Activated T-cell treated with anti-CD3 and anti-CD28 coated beads, Interleukin-2, amount 50 U/mL, for 72 hours (primary cell): Measurements from ENCODE around the gene CSF1. TPM values are rescaled to one million over a fixed set of nuclear protein-coding genes. Genes with fewer than 3 reads are reported as not detected.

Experiments
- ATAC-seq, 2 donors: fragments of 150-1000 bp; cut with Tn5 transposase; replicated peaks in 1 of 2; 2 replicates each; pipeline ENCODE4 v1.10.0; 2021; ENCODE audit warnings: moderate library complexity in 2 of 2, mild to moderate bottlenecking in 1 of 2
- DNase-seq, 2 donors: peaks; one replicate each; pipeline ENCODE4 v3.0.0; 2021 to 2022; ENCODE audit warnings: mixed read lengths in 1 of 2
- H3K27ac Mint-ChIP-seq: one replicate; pipeline ENCODE4 v1.8.0; 2022; ENCODE audit warnings: mild to moderate bottlenecking, moderate library complexity, mixed read lengths
- H3K27me3 Mint-ChIP-seq: one replicate; pipeline ENCODE4 v1.8.0; 2022; ENCODE audit warnings: low read depth, mixed read lengths
- H3K36me3 Mint-ChIP-seq, 2 donors: one replicate each; pipeline ENCODE4 v1.8.0; 2022; ENCODE audit warnings: mixed read lengths in 2 of 2, mild to moderate bottlenecking in 1 of 2; ENCODE audit not compliant: insufficient read depth in 2 of 2
- H3K4me1 Mint-ChIP-seq: one replicate; pipeline ENCODE4 v1.8.0; 2022; ENCODE audit warnings: low read depth, mixed read lengths
- H3K4me3 Mint-ChIP-seq, 2 donors: one replicate each; pipeline ENCODE4 v1.8.0; 2022; ENCODE audit warnings: mild to moderate bottlenecking in 2 of 2, mixed read lengths in 2 of 2, moderate library complexity in 2 of 2
- H3K9me3 Mint-ChIP-seq, 2 donors: one replicate each; pipeline ENCODE4 v1.8.0; 2022; ENCODE audit warnings: mixed read lengths in 2 of 2
- total RNA-seq, 2 donors: library from RNA; stranded (reverse); gene quantifications; one replicate each; pipeline ENCODE4 v1.2.3, GENCODE V29; 2022

The CSF1 gene
- total RNA-seq, 2 donors from 2014 or later, result 46.3 to 83.0 TPM

DNA sequence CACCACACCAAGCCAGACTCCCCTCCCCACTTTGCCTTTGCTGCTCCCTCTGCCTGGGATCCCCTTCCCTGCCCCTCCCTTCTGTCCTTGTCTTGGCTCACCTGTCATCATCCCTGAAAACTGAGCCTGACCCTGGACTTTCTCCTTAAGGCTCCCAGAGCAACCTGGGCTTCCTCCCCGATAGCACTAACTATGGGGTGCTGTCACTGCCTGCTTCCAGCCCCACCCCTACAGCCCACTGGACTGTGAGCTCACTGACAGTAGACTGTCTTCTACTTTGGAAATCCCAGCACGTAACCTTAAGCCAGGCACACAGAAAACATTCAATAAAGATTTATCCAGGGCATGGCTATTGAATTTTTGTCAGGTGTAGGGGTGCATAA, 9.5 kb upstream of the CSF1 start:
- H3K4me1 Mint-ChIP-seq, result peaks cover 26% of the 10 kb centered on the region
- no peaks in the 10 kb centered on the region for H3K27me3 Mint-ChIP-seq
- DNase-seq (no peak), ATAC-seq (no peak)
- no peak overlapping the region for H3K4me3 Mint-ChIP-seq
- peaks cover 0 to 2% of the 10 kb centered on the region in 2 donors for H3K9me3 Mint-ChIP-seq
- H3K27ac Mint-ChIP-seq, result no peak overlapping the region
- no peaks in the 10 kb centered on the region for H3K36me3 Mint-ChIP-seq

DNA sequence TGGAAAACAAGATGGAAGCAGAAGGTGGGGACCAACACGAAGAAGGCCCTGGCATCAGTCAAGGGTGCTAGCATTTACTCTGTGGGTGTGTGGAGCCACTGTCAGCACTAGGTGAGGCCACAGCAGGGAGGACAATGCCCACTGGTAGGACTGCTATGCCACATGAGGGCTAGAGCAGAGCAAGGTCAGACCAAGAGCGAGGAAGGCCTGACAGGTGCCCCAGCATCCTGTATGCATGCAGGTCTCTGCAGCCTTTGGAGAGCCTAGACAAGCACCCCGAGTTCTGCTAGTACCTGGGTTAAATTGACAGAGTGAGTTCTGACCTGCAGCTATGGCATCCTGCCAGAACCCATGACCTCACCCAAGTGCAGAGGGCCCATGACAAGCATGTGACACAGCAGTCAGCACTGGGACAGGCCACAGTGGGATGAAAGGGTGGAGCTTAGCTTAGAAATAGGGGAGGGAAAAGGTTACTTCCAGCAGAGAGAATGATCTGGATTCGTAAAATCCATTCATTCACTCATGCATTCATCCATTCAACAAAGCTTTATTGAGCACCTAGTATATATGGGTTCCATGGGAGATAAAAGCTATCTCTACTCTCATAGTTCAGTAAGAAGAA, 9.0 kb upstream of the CSF1 start:
- DNase-seq, result peak; percentile 48 to 66
- peak; percentile 19 to 38 for ATAC-seq
- no peaks in the 10 kb centered on the region for H3K36me3 Mint-ChIP-seq
- no peaks in the 10 kb centered on the region for H3K27me3 Mint-ChIP-seq
- no peak overlapping the region for H3K4me3 Mint-ChIP-seq
- peaks cover 0 to 2% of the 10 kb centered on the region in 2 donors for H3K9me3 Mint-ChIP-seq
- H3K4me1 Mint-ChIP-seq, result peaks cover 31% of the 10 kb centered on the region
- H3K27ac Mint-ChIP-seq, result no peak overlapping the region

DNA sequence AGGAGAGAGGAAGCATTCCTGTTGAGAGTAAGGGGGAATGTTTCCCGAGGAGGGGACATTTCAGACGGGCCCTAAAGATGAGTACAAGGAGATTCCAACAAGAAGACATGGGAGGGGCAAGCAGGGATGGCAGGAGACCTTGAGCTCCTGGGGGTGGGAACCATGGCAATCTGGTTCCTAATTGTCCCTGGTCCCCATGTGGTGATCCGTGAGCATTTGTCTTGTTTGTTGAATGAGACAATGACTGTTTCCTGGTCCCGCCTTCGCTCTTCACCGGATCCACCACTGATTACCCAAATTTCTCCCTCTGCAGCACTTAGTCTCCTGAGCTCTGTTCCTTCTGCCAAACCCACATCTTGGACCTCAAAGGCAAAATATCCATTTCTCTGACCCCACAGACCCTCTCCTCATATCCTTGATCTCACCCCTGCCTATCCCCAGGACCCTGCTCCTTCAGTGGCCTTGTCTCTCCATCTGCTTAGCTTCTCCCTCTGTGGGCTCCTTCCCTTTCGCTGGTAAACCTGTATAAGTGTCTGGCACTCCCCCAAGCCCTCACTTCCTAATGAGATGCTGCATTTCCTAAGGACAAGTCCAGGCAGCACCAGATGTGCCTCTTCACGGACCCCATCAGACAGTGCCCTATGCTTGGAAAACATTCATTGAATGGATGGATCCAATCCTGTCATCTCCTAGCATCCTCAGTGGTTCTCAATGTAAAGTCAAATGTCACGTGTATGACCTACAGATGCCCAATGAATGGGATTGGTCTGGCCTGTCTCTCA, 8.3 kb upstream of the CSF1 start:
- Mint-ChIP-seq H3K4me1 (peaks cover 37% of the 10 kb centered on the region), H3K9me3 (peaks cover 0 to 2% of the 10 kb centered on the region in 2 donors), H3K27me3 (no peaks in the 10 kb centered on the region), H3K36me3 (no peaks in the 10 kb centered on the region), H3K27ac (no peak overlapping the region), H3K4me3 (no peak overlapping the region)
- ATAC-seq (no peak), DNase-seq (no peak)

DNA sequence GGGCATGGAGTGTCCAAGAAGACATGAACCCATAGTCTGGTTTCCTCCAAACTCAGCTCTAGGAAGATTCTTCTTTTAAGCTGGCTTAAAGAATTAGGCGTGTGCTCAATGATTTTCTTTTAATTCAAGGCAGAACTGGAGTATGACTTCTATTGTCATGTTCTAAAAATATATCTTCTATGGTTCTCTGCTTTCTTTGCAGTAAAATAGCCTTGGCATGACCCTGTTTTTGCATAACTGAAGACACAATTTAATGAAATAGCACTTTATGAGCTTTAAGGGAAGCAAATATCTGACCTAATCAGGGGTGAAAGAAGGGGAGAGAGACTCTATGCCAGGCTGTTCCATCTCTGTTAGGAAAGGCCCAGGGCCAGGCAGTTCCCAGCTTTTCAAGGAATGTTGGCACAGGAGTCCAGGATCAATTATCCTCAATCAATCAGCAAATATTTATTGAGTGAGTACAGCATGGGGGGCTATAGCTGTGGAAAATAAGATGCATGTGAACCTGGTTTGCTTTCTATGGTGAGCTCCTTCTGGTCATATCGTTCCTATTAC, 7.2 kb upstream of the CSF1 start:
- ATAC-seq (no peak), DNase-seq (no peak)
- Mint-ChIP-seq H3K9me3 (peaks cover 0 to 2% of the 10 kb centered on the region in 2 donors), H3K36me3 (no peaks in the 10 kb centered on the region), H3K4me3 (no peak overlapping the region), H3K27ac (no peak overlapping the region), H3K27me3 (no peaks in the 10 kb centered on the region), H3K4me1 (peaks cover 45% of the 10 kb centered on the region)

DNA sequence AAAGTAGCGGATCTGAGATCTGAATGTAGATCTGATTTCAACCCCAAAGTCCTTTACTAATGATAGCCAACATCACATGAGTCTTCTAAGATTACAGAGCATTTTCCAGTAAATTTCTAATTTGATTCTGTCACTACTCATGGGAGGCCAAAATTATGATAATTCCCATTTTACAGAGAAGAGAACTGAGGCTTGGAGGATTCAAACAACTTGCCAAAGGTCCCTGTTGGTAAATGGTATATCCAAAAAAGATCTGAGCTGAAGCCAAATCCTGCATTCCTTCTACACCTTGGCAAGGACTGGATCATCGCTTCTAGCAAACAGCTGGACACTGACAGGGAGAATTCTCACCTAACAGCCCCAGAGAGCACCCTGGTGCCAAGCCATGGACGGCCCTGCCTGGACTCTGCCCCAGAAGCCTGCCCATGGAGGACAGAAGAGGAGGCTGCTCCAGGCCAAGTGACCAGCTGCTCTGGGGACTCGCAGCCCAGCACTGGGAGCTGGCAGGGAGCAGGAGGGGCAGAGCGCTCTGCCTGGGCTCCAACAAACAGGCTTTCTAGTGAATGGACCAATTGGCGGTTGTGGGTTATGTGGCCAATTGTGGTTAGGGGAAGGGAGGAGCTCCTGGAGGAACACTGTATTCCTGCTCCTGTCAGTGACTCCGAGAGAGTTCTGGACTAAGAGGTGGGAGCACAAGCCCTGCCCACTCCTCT, 6.4 kb upstream of the CSF1 start:
- H3K27ac Mint-ChIP-seq, result peak overlapping the region; percentile 17
- ATAC-seq, result no peak
- DNase-seq, result no peak
- no peaks in the 10 kb centered on the region for H3K27me3 Mint-ChIP-seq
- peaks cover 53% of the 10 kb centered on the region for H3K4me1 Mint-ChIP-seq
- H3K4me3 Mint-ChIP-seq, result no peak overlapping the region
- no peaks in the 10 kb centered on the region for H3K36me3 Mint-ChIP-seq
- H3K9me3 Mint-ChIP-seq, result peaks cover 0 to 2% of the 10 kb centered on the region in 2 donors

DNA sequence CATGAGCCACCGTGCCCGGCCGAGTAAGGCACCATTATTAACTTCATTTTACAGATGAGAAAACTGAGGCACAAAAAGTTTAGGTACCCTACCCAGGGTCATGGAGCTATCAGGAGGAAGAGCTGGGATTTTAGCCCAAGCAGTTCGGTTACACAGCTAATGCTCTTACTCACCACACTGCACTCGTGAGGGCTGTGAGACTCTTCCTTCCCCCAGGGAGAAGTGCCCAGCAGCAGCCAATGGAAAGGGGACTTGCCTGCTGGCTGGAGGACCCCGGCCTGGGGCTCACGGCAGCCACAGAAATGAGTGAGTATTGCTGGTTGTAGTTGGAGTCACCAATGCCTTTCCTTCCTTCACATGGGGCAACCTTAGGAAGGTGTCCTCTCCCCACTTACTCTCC, 5.2 kb upstream of the CSF1 start:
- Mint-ChIP-seq H3K27ac (peak overlapping the region; percentile 92), H3K9me3 (peaks cover 0 to 2% of the 10 kb centered on the region in 2 donors), H3K4me3 (peak overlapping the region; percentile 58 to 75), H3K4me1 (peaks cover 64% of the 10 kb centered on the region), H3K27me3 (no peaks in the 10 kb centered on the region), H3K36me3 (peaks cover 0 to 2% of the 10 kb centered on the region in 2 donors)
- no peak for DNase-seq
- no peak for ATAC-seq

DNA sequence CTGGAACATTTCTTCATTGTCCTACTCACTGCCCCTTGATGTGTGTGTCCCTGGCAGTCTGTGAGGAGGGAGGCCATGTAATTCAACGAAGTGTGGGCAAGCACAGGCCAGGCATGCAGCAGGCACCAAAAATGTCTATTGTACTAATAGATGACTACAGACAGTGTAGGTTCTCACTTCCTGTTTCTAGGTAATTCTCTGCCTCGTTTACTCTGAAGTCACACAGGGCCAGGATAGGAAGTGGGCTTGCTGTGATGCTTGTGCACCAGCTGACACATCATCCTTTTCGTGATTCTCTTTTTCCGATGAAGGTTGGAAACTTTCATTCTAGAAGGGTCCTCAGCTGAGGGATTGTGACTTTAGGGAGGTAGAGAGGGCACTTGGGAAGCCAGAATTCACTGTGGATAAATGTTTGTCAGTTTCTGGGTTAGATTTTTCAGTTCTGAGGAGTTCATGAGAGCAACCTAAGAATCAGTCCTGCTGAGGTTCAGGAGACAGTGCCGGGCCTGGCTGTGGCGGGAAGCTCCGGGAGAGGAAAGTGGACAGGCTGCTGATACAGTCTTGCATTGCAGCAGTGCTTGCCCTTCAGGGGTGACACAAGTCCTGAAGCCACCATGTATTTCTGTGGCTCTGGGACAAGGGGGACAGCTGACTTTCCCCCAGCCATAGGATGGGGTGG, 4.3 kb upstream of the CSF1 start:
- H3K9me3 Mint-ChIP-seq, result peaks cover 0 to 2% of the 10 kb centered on the region in 2 donors
- H3K27me3 Mint-ChIP-seq, result no peaks in the 10 kb centered on the region
- DNase-seq (peak; percentile 65 to 69), ATAC-seq (peak; percentile 90 to 92)
- H3K36me3 Mint-ChIP-seq, result peaks cover under 1 to 2% of the 10 kb centered on the region in 2 donors
- H3K4me3 Mint-ChIP-seq, result peak overlapping the region; percentile 58 to 75
- H3K27ac Mint-ChIP-seq, result peak overlapping the region; percentile 92
- H3K4me1 Mint-ChIP-seq, result peaks cover 61% of the 10 kb centered on the region

DNA sequence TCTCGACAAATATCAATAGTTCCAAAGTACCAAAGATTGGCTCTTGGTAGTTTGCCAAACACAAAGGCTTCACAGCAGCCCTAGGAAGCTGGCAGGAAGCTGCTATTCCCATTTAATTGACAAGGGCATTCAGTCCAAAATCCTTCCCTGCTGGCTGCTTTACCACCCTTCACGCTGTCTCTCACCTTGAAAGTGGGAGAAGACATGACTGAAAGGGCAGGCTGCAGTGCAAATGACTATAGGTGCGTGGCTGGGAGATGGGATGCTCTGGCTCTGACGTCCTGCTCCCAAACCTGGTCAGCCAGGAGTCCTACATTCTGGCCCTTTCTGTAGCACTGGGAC, 3.8 kb upstream of the CSF1 start:
- ATAC-seq (no peak), DNase-seq (no peak)
- Mint-ChIP-seq H3K4me1 (peaks cover 61% of the 10 kb centered on the region), H3K9me3 (peaks cover 0 to 2% of the 10 kb centered on the region in 2 donors), H3K36me3 (peaks cover 4 to 5% of the 10 kb centered on the region in 2 donors), H3K27me3 (no peaks in the 10 kb centered on the region), H3K4me3 (peak overlapping the region in 1 of 2 donors; percentile 75), H3K27ac (peak overlapping the region; percentile 87)

DNA sequence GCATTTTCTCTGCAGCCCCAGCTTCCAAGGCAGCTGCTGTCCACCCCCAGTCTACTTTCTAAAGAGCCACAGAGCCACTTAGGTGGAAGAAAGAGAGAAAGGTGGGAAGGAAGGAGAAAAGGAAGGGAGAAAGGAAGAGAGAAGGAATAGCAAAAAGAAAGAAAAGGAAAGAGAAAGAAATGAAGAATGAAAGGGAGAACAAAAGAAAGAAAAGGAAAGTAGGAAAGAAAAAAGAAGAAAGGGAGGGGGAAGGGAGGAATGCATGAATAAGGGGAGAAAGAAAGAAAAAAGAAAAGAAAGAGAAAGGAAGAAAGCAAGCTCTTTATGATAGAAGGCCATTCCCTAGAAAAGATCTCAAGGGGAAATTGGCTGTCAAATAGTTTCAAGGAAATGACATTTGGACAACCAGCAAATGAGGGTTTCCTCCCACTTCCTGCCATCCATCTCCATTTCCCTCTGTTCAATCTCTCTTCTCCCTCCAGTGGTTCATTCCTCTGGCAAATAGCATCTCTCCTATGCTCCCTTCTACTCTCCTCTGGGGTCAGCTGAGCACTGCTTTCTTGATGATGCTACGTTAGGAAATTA, 3.4 kb upstream of the CSF1 start:
- H3K4me1 Mint-ChIP-seq, result peaks cover 62% of the 10 kb centered on the region
- no peaks in the 10 kb centered on the region for H3K27me3 Mint-ChIP-seq
- H3K4me3 Mint-ChIP-seq, result peak overlapping the region; percentile 37 to 62
- DNase-seq, result no peak
- H3K27ac Mint-ChIP-seq, result peak overlapping the region; percentile 87
- no peak for ATAC-seq
- H3K9me3 Mint-ChIP-seq, result peaks cover 0 to 2% of the 10 kb centered on the region in 2 donors
- H3K36me3 Mint-ChIP-seq, result peaks cover 6 to 7% of the 10 kb centered on the region in 2 donors

DNA sequence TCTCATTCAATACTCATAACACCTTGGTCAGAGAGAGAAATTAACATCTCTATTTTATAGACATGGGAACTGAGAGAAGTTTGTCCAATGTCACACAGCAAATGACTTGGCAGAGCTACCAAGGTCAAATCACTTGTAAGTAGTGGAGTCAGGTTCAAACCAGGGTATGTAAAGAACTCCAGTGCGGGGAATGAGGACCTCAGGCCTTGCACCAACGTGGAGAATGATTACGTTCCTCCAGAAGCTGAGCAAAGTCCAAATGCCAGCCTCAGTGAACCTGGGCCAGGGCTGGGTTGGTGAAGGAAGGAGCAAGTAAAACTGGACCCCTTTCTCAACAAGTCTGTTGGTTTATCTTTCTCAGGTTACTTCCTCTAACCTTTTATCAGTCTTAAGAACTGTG, 1.8 kb upstream of the CSF1 start:
- Mint-ChIP-seq H3K9me3 (no peaks in the 10 kb centered on the region), H3K4me1 (peaks cover 78% of the 10 kb centered on the region), H3K27me3 (no peaks in the 10 kb centered on the region), H3K27ac (no peak overlapping the region), H3K4me3 (no peak overlapping the region), H3K36me3 (peaks cover 13 to 16% of the 10 kb centered on the region in 2 donors)
- DNase-seq, result no peak
- no peak for ATAC-seq

DNA sequence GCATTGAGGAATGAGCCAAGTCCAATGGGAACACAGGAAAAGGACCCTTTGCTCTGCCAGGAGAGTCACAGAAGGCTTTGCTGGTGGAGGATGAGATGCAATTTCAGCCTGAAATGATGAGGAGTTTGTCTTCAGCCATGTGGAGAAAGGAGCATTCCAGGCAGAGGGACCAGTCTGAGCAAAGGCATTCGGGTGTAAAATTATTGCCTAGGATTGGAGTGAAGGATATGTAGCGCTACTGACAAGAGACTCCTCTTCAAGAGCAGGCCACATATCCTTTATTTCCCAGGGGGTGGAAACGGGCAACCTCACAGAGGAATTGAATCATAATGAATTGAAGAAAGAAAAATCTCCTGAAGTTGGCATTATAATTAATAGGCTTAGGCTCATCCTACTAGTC, 1.1 kb upstream of the CSF1 start:
- H3K9me3 Mint-ChIP-seq, result no peaks in the 10 kb centered on the region
- peaks cover 17% of the 10 kb centered on the region in 2 donors for H3K36me3 Mint-ChIP-seq
- no peaks in the 10 kb centered on the region for H3K27me3 Mint-ChIP-seq
- no peak for ATAC-seq
- DNase-seq, result no peak
- H3K27ac Mint-ChIP-seq, result peak overlapping the region; percentile 78
- peak overlapping the region; percentile 86 to 97 for H3K4me3 Mint-ChIP-seq
- H3K4me1 Mint-ChIP-seq, result peaks cover 82% of the 10 kb centered on the region

DNA sequence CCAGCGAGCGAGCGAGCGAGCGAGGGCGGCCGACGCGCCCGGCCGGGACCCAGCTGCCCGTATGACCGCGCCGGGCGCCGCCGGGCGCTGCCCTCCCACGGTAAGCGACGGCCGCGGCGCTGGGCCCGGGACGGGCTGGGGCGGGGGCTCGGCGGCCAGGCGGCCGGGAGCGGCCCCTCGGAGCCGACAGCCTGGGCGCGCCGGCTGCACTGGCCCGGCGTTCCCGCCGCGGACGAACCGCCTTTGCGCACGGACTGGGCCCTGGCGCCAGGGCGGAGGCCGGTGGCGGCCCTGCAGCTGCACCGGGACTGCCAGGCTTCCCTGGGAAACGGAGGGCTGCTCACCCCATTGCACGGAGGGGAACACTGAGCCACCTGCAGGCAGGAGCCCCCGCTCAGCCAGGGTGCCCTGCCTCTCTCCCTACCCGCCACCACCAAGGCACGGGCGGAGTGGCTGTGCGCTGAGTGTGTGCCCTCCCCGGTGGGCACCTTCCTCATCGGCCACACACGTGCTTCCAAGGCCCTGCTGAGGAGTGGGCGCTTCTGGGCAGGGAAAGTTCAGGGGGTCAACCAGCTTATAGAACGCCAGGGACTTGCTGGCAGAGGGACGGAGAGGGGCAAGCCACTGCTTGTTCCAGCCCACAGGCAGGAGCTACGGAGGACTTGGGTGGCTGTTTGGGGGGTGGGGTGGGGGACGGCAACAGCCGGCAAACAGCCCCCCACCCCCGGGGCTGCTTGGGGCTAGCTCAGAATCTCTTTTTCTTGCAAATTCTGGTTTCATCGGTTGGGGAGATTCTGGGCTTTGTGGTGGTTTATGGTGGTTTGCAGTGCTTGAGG, 532 bp downstream of the CSF1 start:
- peaks cover 18 to 20% of the 10 kb centered on the region in 2 donors for H3K36me3 Mint-ChIP-seq
- H3K9me3 Mint-ChIP-seq, result no peaks in the 10 kb centered on the region
- ATAC-seq (peak; percentile 4 to 8), DNase-seq (peak; percentile 29 to 31)
- H3K27ac Mint-ChIP-seq, result peak overlapping the region; percentile 96
- peak overlapping the region; percentile 95 to 97 for H3K4me3 Mint-ChIP-seq
- no peaks in the 10 kb centered on the region for H3K27me3 Mint-ChIP-seq
- H3K4me1 Mint-ChIP-seq, result peaks cover 76% of the 10 kb centered on the region
